CD14-positive monocyte (primary cell): ENCODE measurements around the gene SYNE1. TPM values are rescaled to one million over a fixed set of nuclear protein-coding genes. Genes with fewer than 3 reads are reported as not detected.

ENCODE experiments used
- DNase-seq, 3 donors: peaks; one replicate each; pipeline ENCODE4 v3.0.0-alpha.2; 2011 to 2022
- H2AFZ ChIP-seq: 2 replicates; pipeline ENCODE4 v1.6.0; 2012; ENCODE audit warnings: mild to moderate bottlenecking, low read depth, low read length, inconsistent platforms; ENCODE audit not compliant: insufficient read depth, poor library complexity, severe bottlenecking
- H3K27ac ChIP-seq, 2 donors: 1 replicate in 1 of 2; 2 replicates in 1 of 2; pipeline ENCODE4 v1.5.1; 2012 to 2013; ENCODE audit warnings: low read length in 2 of 2, control low read depth in 1 of 2, inconsistent platforms in 1 of 2, low read depth in 1 of 2, mild to moderate bottlenecking in 1 of 2
- H3K27me3 ChIP-seq, 2 donors: one replicate each; pipeline versions ENCODE4 v1.6.0 to v1.6.1; 2011 to 2013; ENCODE audit warnings: low read length in 2 of 2; ENCODE audit not compliant: control insufficient read depth in 2 of 2, insufficient read depth in 2 of 2
- H3K36me3 ChIP-seq, 2 donors: replicated peaks in 1 of 2; 1 replicate in 1 of 2; 2 replicates in 1 of 2; pipeline versions ENCODE4 v1.5.1 to v1.6.1; 2012 to 2013; ENCODE audit warnings: low read length in 2 of 2, control low read depth in 1 of 2, inconsistent platforms in 1 of 2, mild to moderate bottlenecking in 1 of 2; ENCODE audit not compliant: insufficient read depth in 2 of 2, control insufficient read depth in 1 of 2
- H3K4me1 ChIP-seq, 2 donors: 1 replicate in 1 of 2; 2 replicates in 1 of 2; pipeline versions ENCODE4 v1.5.1 to v1.6.1; 2012 to 2013; ENCODE audit warnings: low read length in 2 of 2, control low read depth in 1 of 2, inconsistent platforms in 1 of 2, mild to moderate bottlenecking in 1 of 2, moderate library complexity in 1 of 2; ENCODE audit not compliant: insufficient read depth in 2 of 2, control insufficient read depth in 1 of 2
- H3K4me2 ChIP-seq: replicated peaks from 2 replicates; pipeline ENCODE3; 2012; ENCODE audit warnings: low read length, moderate library complexity, mild to moderate bottlenecking; ENCODE audit not compliant: poor library complexity, severe bottlenecking; ENCODE audit errors: extremely low read depth
- H3K4me3 ChIP-seq, 3 experiments: fragments of 200-600 bp in 1 of 3; sonication (generic) in 1 of 3; replicated peaks in 1 of 3; 1 replicate in 2 of 3; 2 replicates in 1 of 3; pipeline ENCODE4 v1.5.1; 2011 to 2013; ENCODE audit warnings: low read length in 3 of 3, mild to moderate bottlenecking in 3 of 3, control low read depth in 2 of 3, low read depth in 2 of 3, inconsistent platforms in 1 of 3, moderate library complexity in 1 of 3
- H3K79me2 ChIP-seq: 2 replicates; pipeline ENCODE4 v1.6.0; 2012; ENCODE audit warnings: mild to moderate bottlenecking, control low read depth, inconsistent platforms, low read length, moderate library complexity; ENCODE audit not compliant: insufficient read depth
- H3K9ac ChIP-seq: 2 replicates; pipeline ENCODE4 v1.6.0; 2017; ENCODE audit warnings: low read length, mild to moderate bottlenecking; ENCODE audit not compliant: insufficient read depth, poor library complexity, severe bottlenecking
- H3K9me3 ChIP-seq, 2 donors: replicated peaks in 1 of 2; 1 replicate in 1 of 2; 2 replicates in 1 of 2; pipeline versions ENCODE4 v1.5.1 to v1.6.1; 2012 to 2013; ENCODE audit warnings: low read length in 2 of 2, control low read depth in 1 of 2; ENCODE audit not compliant: control insufficient read depth in 1 of 2, insufficient read depth in 1 of 2
- H4K20me1 ChIP-seq: 2 replicates; pipeline ENCODE4 v1.6.0; 2012; ENCODE audit warnings: mild to moderate bottlenecking, low read length, control low read depth, moderate library complexity; ENCODE audit not compliant: insufficient read depth
- H3K27ac Mint-ChIP-seq, 7 donors: one replicate each; pipeline ENCODE4 v1.8.0; 2020; ENCODE audit warnings: mild to moderate bottlenecking in 7 of 7, mixed read lengths in 7 of 7, moderate library complexity in 6 of 7, inconsistent platforms in 2 of 7
- H3K27me3 Mint-ChIP-seq, 3 donors: one replicate each; pipeline ENCODE4 v1.8.0; 2021 to 2022; ENCODE audit warnings: low read depth in 3 of 3, mild to moderate bottlenecking in 3 of 3, mixed read lengths in 3 of 3, moderate library complexity in 3 of 3, inconsistent platforms in 1 of 3
- H3K36me3 Mint-ChIP-seq, 2 donors: one replicate each; pipeline ENCODE4 v1.8.0; 2020; ENCODE audit warnings: mixed read lengths in 2 of 2, inconsistent platforms in 1 of 2, mild to moderate bottlenecking in 1 of 2
- H3K4me1 Mint-ChIP-seq: one replicate; pipeline ENCODE4 v1.8.0; 2020; ENCODE audit warnings: mild to moderate bottlenecking, mixed read lengths
- H3K4me3 Mint-ChIP-seq, 2 donors: one replicate each; pipeline ENCODE4 v1.8.0; 2020; ENCODE audit warnings: mild to moderate bottlenecking in 2 of 2, mixed read lengths in 2 of 2, moderate library complexity in 1 of 2
- H3K9me3 Mint-ChIP-seq, 7 donors: one replicate each; pipeline ENCODE4 v1.8.0; 2020 to 2022; ENCODE audit warnings: mixed read lengths in 7 of 7, mild to moderate bottlenecking in 6 of 7, moderate library complexity in 6 of 7, inconsistent platforms in 2 of 7
- WGBS: methylation state at CpG from one replicate; pipeline ENCODE4 v1.1.5; 2013; ENCODE audit warnings: missing lambda C conversion rate; ENCODE audit not compliant: insufficient coverage; 5-methylcytosine and 5-hydroxymethylcytosine counted together
- intact Hi-C, 2 donors: fragments of 100-400 bp; cut with micrococcal nuclease; formaldehyde crosslinking; loops; one replicate each; pipeline versions ENCODE4 v1.15.0 to v1.15.1; 2023
- polyA plus RNA-seq, 3 donors: library from polyadenylated mRNA; depleted of rRNA in 1 of 3; unstranded in 2 of 3; stranded (reverse) in 1 of 3; fragments of 300-500 nt in 2 of 3; fragments of >200 nt in 1 of 3; fragmentation: Illumina TruSeq in 2 of 3; gene quantifications; 1 replicate in 2 of 3; 2 replicates in 1 of 3; pipeline ENCODE4 v1.2.3, GENCODE V29; 2012 to 2021
- TF ChIP-seq, protein P1 (sequence below): fragments of 200-600 bp; IDR thresholded peaks from one replicate; pipeline ENCODE4 v1.8.0; 2022; ENCODE audit warnings: antibody characterized with exemption, mild to moderate bottlenecking

Gene SYNE1
- polyA plus RNA-seq, 3 donors = 3.7 to 24.5 (median 8.1) TPM

DNA sequence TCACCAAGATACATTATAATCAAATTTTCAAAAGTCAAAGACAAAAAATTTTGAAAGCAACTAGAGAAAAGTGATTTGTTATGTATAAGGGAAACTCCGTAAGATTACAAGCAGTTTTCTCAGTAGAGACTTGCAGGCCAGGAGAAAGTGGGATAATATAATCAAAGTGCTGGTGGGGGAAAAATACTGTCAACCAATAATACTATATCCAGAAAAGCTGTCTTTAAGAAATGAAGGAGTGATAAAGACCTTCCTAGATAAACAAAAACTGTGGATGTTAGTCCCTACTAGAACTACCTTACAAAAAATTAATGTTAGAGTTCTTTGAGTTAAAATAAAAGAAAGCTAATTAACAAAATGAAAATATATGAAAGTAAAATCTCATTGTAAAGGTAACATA is 79.7 kb downstream of the SYNE1 start:
- peaks cover 10% of the 10 kb centered on the region for H3K4me1 Mint-ChIP-seq
- no peaks in the 10 kb centered on the region for H3K79me2 ChIP-seq
- H3K36me3 ChIP-seq = no peaks in the 10 kb centered on the region
- no peak overlapping the region for H3K9ac ChIP-seq
- no peak overlapping the region for H3K4me2 ChIP-seq
- DNase-seq = no peak
- H3K4me3 Mint-ChIP-seq = no peak overlapping the region
- H3K9me3 ChIP-seq = peaks cover 9 to 15% of the 10 kb centered on the region in 2 donors
- TF ChIP-seq, protein P1, sequence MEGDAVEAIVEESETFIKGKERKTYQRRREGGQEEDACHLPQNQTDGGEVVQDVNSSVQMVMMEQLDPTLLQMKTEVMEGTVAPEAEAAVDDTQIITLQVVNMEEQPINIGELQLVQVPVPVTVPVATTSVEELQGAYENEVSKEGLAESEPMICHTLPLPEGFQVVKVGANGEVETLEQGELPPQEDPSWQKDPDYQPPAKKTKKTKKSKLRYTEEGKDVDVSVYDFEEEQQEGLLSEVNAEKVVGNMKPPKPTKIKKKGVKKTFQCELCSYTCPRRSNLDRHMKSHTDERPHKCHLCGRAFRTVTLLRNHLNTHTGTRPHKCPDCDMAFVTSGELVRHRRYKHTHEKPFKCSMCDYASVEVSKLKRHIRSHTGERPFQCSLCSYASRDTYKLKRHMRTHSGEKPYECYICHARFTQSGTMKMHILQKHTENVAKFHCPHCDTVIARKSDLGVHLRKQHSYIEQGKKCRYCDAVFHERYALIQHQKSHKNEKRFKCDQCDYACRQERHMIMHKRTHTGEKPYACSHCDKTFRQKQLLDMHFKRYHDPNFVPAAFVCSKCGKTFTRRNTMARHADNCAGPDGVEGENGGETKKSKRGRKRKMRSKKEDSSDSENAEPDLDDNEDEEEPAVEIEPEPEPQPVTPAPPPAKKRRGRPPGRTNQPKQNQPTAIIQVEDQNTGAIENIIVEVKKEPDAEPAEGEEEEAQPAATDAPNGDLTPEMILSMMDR = no peak
- peaks cover 0 to 3% (median 1%) of the 10 kb centered on the region in 3 donors for H3K27me3 Mint-ChIP-seq
- no peak overlapping the region for H2AFZ ChIP-seq
- H3K4me1 ChIP-seq = peaks cover 11% of the 10 kb centered on the region in 2 donors
- no peak overlapping the region for H3K27ac ChIP-seq
- H3K36me3 Mint-ChIP-seq = peaks cover 6% of the 10 kb centered on the region in 2 donors
- no peaks in the 10 kb centered on the region for H3K27me3 ChIP-seq
- H3K27ac Mint-ChIP-seq = no peak overlapping the region
- no CpG with 5 or more reads among the region's 1 CpG for WGBS
- no peak overlapping the region for H3K4me3 ChIP-seq
- peaks cover 12 to 21% (median 14%) of the 10 kb centered on the region in 7 donors for H3K9me3 Mint-ChIP-seq
- intact Hi-C loops = loop anchor here (5.0 to 10.0 kb wide), 3 partner anchors 77 to 397 kb away; partner anchors contain the start of gene SYNE1 (in 1 of the 2)
- H4K20me1 ChIP-seq = no peaks in the 10 kb centered on the region

DNA sequence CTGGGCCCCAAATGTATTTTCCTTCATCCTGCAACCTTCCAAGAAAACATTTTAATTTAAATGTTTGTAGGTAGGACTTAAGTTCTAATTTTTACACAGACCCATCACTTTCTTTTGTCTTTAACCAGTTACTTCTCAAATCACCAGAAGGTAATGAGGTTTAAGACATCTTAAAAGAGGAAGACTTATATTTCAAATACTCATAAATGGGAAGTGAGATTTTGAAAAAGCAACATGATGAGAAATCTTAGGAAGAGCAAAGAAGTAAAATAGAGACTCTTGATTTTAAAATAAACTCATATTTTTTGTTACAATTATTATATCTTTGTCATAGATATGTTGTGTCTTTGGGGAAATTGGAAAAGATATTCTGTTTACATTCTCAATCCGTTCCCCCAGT is 82.3 kb downstream of the SYNE1 start:
- Histone ChIP-seq H3K79me2 (no peaks in the 10 kb centered on the region), H3K4me3 (no peak overlapping the region), H3K9me3 (peaks cover 9 to 15% of the 10 kb centered on the region in 2 donors), H3K27ac (no peak overlapping the region), H2AFZ (no peak overlapping the region), H3K27me3 (no peaks in the 10 kb centered on the region), H4K20me1 (no peaks in the 10 kb centered on the region), H3K4me2 (no peak overlapping the region), H3K4me1 (peaks cover 11% of the 10 kb centered on the region in 2 donors), H3K36me3 (no peaks in the 10 kb centered on the region), H3K9ac (no peak overlapping the region)
- no CpG with 5 or more reads among the region's 1 CpG for WGBS
- H3K36me3 Mint-ChIP-seq = peaks cover 6% of the 10 kb centered on the region in 2 donors
- peak in 1 of 3 donors; percentile 17 for DNase-seq
- H3K27ac Mint-ChIP-seq = peak overlapping the region in 1 of 7 donors; percentile 7
- peaks cover 9 to 21% (median 14%) of the 10 kb centered on the region in 7 donors for H3K9me3 Mint-ChIP-seq
- H3K27me3 Mint-ChIP-seq = peaks cover 0 to 1% (median 1%) of the 10 kb centered on the region in 3 donors
- peaks cover 10% of the 10 kb centered on the region for H3K4me1 Mint-ChIP-seq
- no peak overlapping the region for H3K4me3 Mint-ChIP-seq
- intact Hi-C loops = loop anchor here (5.0 to 10.0 kb wide), 3 partner anchors 80 to 400 kb away; partner anchors contain the start of gene SYNE1 (in 1 of the 2)
- TF ChIP-seq, protein P1 = no peak
